Skin epidermis (tissue), 12 donors: ENCODE data around the gene PLA2G4D.

Experiments used
- H3K27ac ChIP-seq, 21 experiments: fragments of 200-600 bp; sonication (generic) in 11 of 21; one replicate each; pipeline ENCODE4 v1.5.0; 2020; ENCODE audit warnings: mild to moderate bottlenecking in 3 of 21, inconsistent platforms in 2 of 21, moderate library complexity in 2 of 21
- H3K4me3 ChIP-seq, 7 experiments: fragments of 200-600 bp; sonication (generic) in 2 of 7; one replicate each; pipeline ENCODE4 v1.5.0; 2020; ENCODE audit warnings: inconsistent platforms in 2 of 7, mild to moderate bottlenecking in 2 of 7, moderate library complexity in 1 of 7

The PLA2G4D gene

DNA sequence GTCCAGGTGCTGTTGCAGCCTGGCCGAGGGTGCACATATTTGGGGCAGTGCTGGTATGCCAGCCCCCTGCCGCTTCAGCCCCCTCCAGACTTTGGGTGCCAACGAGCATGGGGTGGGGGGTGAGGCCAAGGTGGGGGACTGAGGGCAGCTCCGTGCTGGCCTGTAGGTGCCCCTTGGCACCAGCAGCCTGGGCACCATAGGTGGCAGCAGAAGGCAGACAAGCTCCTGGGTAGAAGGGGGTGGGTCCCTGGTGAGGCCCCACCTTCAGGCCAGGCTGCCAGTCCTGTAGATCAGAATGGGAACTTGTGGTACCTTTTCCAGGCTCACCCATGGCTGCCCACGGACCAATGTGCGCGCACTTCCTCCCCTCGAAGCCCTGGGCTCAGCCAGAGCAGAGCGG, 57.4 kb downstream of the PLA2G4D start:
- H3K4me3 ChIP-seq, result no peak overlapping the region
- peak overlapping the region in 15 of 21 experiments; percentile 29 to 87 (median 74) for H3K27ac ChIP-seq

DNA sequence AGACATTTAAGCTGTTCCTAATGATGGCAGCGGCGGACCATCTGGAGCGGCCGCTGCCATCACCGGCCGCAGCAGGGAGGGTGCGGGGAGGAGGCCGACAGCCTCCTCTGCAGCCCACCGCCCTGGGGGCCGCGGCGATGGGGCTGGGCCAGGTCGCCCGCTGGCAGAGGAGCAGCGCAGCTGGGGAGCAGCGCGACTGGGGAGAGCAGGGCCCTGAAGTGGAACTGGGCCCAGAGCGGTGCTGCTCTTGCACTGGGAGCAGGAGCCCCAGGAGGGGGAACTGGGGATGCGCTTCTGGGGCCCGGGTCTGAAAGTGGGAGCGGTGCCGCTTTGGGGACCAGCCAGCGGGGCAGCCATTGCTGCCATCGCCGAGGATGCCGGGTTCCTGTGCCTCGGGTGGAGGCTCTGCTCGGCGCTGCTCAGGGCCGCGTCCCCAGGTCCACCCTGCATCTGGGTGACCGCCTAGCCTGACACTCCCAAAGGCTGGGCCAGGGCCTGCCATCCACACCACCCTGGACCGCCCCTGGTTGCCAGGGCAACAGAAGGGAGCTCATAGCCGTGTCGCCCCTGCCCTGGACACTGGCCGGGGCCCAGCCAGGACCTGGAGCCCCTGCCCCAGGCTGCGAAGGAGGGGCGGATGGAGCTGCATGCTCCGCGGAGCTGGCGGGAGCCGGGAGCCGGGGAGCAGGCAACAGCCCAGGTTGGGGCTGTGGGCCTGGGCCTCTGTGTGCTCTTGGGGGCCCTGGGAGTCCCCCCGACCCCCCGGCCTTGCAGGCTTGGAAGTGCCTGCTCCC, 58.1 kb downstream of the PLA2G4D start:
- no peak overlapping the region for H3K4me3 ChIP-seq

DNA sequence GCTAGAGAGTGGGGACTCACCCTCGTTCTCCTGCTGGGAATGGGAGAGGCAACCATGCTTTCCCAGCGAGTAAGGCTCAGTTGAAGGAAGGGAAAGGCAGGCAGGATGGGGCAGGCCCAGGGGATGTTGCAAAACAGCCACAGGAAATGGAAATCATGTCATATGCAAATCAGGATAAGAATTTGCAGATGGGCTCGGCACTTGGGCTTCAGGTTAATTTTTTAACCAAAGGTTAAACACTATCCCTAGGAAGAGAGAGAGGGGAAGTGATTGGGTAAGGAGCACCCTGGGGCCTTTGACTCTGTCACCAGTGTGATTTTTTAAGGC, 59.0 kb downstream of the PLA2G4D start:
- Histone ChIP-seq H3K27ac (peak overlapping the region in 15 of 21 experiments; percentile 1 to 87 (median 73)), H3K4me3 (no peak overlapping the region)

More for the DNA sequence above, 58.1 kb downstream of the PLA2G4D start:
- H3K27ac ChIP-seq, result peak overlapping the region in 20 of 21 experiments; percentile 5 to 87 (median 68)

DNA sequence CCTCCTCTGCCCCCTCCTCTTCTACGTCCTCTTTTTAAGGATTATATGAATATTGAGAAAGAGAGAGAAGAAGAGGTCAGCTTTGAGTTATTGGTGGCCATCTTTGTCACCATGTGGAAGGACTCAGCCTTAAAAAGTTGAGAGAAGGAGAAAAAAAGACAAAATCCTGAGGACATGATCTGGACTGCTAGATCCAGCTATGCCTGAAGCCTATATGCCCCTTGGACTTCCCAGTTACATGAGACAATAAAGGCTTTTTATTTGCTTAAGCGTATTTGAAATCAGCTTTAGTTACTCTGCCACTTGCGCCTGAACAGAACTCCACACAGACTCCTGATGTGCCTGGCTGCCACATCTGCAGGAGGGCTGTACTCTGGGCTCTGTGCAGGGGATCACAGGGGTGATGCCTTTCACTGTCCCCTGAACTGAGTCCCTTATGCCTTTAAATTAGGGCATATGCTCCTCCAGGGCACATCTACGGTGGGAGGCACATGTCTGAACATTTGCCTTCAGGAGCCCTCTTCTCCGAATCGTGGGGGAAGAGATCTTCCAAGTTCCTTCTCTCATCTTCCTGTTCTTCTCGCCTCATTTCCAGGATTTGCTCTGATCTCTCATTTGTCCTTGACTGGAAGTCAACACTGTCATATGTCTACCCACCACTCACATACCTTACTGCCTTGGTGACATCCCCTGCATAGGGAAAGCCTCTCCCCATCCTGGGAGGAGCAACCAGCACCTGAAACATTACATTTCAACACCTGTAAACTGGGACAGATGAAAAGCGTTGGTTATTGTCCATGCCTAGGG, 59.5 kb downstream of the PLA2G4D start:
- H3K27ac ChIP-seq, result peak overlapping the region in 19 of 21 experiments; percentile 1 to 86 (median 71)
- no peak overlapping the region for H3K4me3 ChIP-seq

DNA sequence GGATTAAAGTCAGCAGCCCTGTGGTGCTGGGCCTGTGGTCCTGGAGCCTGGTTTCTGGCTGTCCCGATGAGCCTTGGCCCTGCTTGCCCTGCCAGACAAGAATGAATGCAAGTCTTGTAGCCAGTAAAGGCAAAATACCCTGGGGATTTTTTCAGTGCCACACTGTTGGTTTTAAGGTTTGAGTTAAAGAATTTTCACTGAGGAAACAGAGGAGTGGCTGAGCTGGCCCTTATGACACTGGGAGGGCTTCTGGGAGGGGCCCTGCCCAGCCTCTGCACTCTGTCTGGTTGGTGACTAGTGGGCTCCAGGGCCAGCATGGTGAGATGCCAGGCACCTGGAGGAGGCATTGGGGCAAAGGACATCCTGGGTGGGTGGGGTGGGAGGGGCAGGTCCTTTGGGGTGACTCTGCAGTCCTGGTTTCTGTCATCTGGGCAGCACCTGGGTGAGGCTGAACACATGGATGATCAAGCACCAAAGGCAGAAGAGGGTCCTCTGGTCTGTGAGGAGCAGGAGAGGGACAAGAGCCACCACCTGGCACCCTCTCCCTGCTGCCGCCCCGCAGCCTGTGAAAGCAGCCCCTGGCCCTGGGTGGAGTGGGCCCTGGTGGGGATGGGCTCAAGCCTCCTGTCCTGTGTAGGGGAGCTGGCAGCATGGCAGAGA, 61.0 kb downstream of the PLA2G4D start:
- H3K4me3 ChIP-seq, result no peak overlapping the region
- H3K27ac ChIP-seq, result peak overlapping the region in 15 of 21 experiments; percentile 24 to 86 (median 71)

- Histone ChIP-seq H3K4me3 (no peak overlapping the region), H3K27ac (peak overlapping the region in 16 of 21 experiments; percentile 14 to 86 (median 60))
Observed at GRCh38 chr15:42032376-42033213, 61.8 kb downstream of the PLA2G4D start.

DNA sequence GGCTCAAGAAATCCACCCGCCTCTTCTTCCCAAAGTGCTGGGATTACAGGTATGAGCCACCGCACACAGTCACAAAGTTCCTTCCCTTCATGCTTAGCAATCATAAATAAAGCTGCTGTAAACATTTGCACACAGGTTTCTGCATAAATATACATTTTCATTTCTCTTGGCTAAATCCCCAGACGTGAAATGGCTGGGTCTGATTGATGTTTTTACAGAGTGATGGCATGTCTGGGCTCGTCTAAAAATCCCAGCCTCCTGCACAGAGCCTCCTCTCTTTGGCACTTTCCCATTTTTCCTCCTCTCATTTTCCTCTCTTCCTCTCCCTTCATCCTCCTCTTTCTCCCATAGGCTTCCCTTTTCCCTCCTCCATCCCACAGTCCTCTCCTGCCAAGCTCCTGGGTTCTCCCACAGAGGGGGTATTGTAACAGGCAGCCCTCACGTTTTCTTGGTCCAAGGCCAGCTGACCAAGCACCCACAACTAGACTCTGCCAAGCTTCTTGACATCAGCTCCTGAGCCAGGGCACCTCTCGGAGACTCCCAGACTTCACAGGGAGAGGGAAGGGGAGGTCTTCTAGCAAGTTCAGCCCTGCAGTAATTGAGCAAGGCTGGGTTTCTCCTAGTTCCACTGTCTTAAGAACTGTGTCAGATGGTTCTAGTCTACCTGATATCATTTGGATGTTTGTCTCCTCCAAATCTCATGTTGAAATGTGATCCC, 63.0 kb downstream of the PLA2G4D start:
- Histone ChIP-seq H3K27ac (peak overlapping the region in 14 of 21 experiments; percentile 24 to 86 (median 60)), H3K4me3 (no peak overlapping the region)

- Histone ChIP-seq H3K4me3 (no peak overlapping the region), H3K27ac (no peak overlapping the region)
Observed at GRCh38 chr15:42027521-42027920, 66.8 kb downstream of the PLA2G4D start.

GRCh38 chr15:42024303-42024702, 70.1 kb downstream of the PLA2G4D start:
- Histone ChIP-seq H3K27ac (peak overlapping the region in 5 of 21 experiments; percentile 14 to 37 (median 30)), H3K4me3 (no peak overlapping the region)

GRCh38 chr15:42021593-42021992, 72.8 kb downstream of the PLA2G4D start:
- Histone ChIP-seq H3K27ac (peak overlapping the region in 19 of 21 experiments; percentile 12 to 84 (median 74)), H3K4me3 (no peak overlapping the region)

- peak within 1 kb of the TSS in 19 of 21 experiments; percentile 12 to 84 (median 76) for H3K27ac ChIP-seq
Observed at GRCh38 chr15:42020713-42021273, 73.6 kb downstream of the PLA2G4D start, which contains the start of gene PLA2G4E. PLA2G4E (minus strand) TSS chr15:42021042; CDS start chr15:42021030, 12 bp downstream.

DNA sequence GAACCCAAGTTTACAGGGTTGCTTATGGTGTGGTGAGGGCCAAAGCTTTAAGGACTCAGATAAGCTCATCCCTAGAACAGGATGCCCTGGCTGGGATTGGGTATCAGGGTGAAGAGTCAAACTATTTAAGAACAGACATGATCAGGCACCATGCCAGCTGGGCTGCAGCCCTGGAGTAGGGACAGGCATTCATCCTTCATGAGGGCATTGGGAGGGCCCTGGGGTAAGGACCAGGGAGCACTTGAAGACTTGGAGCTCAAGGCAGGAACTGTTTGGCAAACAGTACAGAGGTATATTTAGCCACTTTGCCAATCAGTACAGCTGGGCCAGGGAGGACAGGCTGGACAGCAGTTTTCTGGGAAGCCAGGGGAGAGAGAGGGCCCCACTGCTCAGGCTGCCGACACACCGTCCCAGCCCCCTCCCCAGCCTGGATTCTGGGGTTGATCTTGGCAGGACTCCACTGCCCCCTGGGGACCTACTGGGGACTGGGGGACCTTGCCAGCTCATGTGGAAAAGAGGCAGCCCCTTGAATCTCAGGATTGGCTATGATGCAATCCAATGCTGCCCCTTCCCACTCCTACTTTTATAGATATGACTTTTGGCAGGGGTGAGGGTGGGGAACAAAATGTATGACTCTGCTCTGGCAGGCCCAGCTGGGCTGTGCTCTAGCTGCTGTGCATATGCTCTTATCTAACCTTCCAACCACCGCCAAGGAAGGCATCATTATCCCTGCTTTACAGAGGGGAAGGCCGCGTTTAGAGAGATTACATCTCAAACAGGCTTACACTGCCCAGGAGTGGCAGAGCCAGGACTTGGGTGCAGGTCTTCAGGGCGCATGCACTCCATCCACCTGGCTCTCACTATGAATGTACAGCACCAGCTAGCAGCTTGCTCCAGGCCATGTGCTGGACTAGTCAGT, 75.8 kb downstream of the PLA2G4D start:
- H3K27ac ChIP-seq, result peak overlapping the region in 10 of 21 experiments; percentile 25 to 84 (median 76)
- H3K4me3 ChIP-seq, result peak overlapping the region in 5 of 7 experiments; percentile 8 to 35 (median 30)

More at GRCh38 chr15:42020713-42021273, 73.6 kb downstream of the PLA2G4D start, which contains the start of gene PLA2G4E:
- peak within 1 kb of the TSS; percentile 10 to 35 (median 25) for H3K4me3 ChIP-seq
